Measurements from ENCODE around the gene LAMP1.

Gene LAMP1

DNA sequence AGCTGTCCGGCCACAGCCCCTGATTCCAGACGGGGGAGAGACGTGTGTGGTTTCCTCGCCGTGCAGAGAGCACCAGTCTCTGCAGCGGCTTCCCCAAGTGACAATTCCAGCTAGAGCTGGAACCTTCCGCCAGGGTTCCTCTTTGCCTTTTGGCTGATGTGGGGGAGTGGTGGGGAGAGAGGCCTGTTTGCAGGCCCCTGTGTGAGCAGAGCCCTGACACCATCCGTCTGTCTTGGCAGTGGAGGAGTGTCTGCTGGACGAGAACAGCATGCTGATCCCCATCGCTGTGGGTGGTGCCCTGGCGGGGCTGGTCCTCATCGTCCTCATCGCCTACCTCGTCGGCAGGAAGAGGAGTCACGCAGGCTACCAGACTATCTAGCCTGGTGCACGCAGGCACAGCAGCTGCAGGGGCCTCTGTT is 25.0 kb downstream of the LAMP1 start:
- no peak overlapping the region for H3K27ac ChIP-seq
- H3K36me3 ChIP-seq: peaks cover 88% of the 10 kb centered on the region
- no peaks in the 10 kb centered on the region for H3K27me3 ChIP-seq (ENCODE audit: insufficient read depth, low read depth, severe bottlenecking)
- DNase-seq: no peak
- H3K9me3 ChIP-seq (ENCODE audit: severe bottlenecking): no peaks in the 10 kb centered on the region
- TF ChIP-seq, protein P1, sequence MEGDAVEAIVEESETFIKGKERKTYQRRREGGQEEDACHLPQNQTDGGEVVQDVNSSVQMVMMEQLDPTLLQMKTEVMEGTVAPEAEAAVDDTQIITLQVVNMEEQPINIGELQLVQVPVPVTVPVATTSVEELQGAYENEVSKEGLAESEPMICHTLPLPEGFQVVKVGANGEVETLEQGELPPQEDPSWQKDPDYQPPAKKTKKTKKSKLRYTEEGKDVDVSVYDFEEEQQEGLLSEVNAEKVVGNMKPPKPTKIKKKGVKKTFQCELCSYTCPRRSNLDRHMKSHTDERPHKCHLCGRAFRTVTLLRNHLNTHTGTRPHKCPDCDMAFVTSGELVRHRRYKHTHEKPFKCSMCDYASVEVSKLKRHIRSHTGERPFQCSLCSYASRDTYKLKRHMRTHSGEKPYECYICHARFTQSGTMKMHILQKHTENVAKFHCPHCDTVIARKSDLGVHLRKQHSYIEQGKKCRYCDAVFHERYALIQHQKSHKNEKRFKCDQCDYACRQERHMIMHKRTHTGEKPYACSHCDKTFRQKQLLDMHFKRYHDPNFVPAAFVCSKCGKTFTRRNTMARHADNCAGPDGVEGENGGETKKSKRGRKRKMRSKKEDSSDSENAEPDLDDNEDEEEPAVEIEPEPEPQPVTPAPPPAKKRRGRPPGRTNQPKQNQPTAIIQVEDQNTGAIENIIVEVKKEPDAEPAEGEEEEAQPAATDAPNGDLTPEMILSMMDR (IDR thresholded peaks at IDR 0.05; ENCODE audit: low read depth, low read length): no peak
- H3K4me3 ChIP-seq (ENCODE audit: low read depth, low read length): no peak overlapping the region

DNA sequence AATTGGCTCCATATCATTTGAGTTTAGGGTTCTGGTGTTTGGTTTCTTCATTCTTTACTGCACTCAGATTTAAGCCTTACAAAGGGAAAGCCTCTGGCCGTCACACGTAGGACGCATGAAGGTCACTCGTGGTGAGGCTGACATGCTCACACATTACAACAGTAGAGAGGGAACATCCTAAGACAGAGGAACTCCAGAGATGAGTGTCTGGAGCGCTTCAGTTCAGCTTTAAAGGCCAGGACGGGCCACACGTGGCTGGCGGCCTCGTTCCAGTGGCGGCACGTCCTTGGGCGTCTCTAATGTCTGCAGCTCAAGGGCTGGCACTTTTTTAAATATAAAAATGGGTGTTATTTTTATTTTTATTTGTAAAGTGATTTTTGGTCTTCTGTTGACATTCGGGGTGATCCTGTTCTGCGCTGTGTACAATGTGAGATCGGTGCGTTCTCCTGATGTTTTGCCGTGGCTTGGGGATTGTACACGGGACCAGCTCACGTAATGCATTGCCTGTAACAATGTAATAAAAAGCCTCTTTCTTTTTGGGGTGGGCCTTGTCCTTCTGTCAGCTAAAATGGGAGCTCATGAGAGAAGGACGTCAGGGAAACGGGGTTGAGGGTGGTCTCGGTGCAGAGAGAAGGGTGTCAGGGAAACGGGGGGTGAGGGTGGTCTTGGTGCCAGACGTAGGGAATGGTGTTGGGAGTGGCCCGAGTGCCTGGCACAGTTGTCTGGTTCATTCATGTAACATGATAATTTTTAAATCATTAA is 26.0 kb downstream of the LAMP1 start:
- peaks cover 80% of the 10 kb centered on the region for H3K36me3 ChIP-seq
- H3K4me3 ChIP-seq (ENCODE audit: low read depth, low read length): no peak overlapping the region
- DNase-seq: no peak
- no peaks in the 10 kb centered on the region for H3K27me3 ChIP-seq (ENCODE audit: insufficient read depth, low read depth, severe bottlenecking)
- TF ChIP-seq, protein P1 (IDR thresholded peaks at IDR 0.05; ENCODE audit: low read depth, low read length): no peak
- H3K27ac ChIP-seq: no peak overlapping the region
- H3K9me3 ChIP-seq (ENCODE audit: severe bottlenecking): no peaks in the 10 kb centered on the region

DNA sequence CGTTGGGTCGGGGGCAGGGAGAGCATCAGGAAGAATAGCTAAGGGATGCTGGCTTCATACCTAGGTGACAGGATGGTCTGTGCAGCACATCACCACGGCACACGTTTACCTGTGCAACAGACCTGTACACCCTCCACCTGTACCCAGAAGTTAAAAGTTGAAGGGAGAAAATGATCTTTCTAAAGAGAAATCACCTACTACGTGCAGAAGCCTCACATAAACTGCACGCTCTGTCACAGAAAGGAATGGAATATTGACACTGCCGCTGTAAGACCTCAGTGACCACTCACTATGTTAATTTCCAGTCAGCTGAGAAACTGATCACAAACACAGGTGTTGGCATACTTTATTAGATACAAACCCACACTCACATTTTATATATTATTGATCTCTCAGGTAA is 26.8 kb downstream of the LAMP1 start:
- TF ChIP-seq, protein P1 (IDR thresholded peaks at IDR 0.05; ENCODE audit: low read depth, low read length): no peak
- peaks cover 75% of the 10 kb centered on the region for H3K36me3 ChIP-seq

DNA sequence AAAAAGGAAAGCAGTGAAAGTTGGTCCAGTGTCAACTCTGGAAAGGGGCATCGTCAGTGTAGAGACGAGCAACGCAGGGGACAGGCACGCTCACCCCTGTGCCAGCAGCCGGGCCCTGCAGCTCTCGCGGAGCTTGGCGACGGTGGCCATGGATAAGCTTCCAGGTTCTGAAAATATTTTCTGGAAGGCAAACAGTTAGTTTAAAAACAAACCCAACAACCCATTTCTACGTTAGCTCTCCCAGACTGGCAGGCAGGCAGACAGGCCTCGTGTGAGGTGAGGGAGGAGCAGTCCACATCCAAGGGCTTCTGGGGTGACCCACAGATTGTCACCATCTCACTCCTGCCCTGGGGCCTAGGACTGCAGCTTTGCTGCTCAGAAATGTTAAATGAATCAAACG is 27.4 kb downstream of the LAMP1 start:
- no peaks in the 10 kb centered on the region for H3K9me3 ChIP-seq (ENCODE audit: severe bottlenecking)
- H3K4me3 ChIP-seq (ENCODE audit: low read depth, low read length): no peak overlapping the region
- no peaks in the 10 kb centered on the region for H3K27me3 ChIP-seq (ENCODE audit: insufficient read depth, low read depth, severe bottlenecking)
- TF ChIP-seq, protein P1 (IDR thresholded peaks at IDR 0.05; ENCODE audit: low read depth, low read length): no peak
- no peak overlapping the region for H3K27ac ChIP-seq
- peaks cover 71% of the 10 kb centered on the region for H3K36me3 ChIP-seq
- no peak for DNase-seq

More for the DNA sequence above, 26.8 kb downstream of the LAMP1 start:
- H3K27me3 ChIP-seq (ENCODE audit: insufficient read depth, low read depth, severe bottlenecking): no peaks in the 10 kb centered on the region
- no peak overlapping the region for H3K27ac ChIP-seq
- no peak for DNase-seq
- H3K4me3 ChIP-seq (ENCODE audit: low read depth, low read length): no peak overlapping the region
- no peaks in the 10 kb centered on the region for H3K9me3 ChIP-seq (ENCODE audit: severe bottlenecking)

DNA sequence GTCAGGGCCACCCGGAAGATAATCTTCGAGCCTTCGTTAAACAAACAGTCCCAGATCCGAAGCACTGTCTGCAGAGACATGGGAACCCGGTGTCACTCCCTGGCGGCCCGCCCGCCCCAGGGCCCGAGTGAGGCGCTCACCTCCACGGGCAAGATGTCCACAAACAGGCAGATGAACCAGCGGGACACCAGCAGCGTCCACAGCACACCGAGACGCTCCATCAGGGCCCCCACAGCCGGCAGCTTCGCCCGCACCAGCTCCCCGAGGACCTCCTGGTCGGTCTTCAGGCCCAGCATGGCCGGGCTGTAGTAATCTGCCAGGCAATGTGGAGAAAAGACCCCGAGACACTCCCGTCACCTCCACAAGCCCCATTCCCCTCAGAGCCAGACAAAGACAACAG is 28.7 kb downstream of the LAMP1 start:
- Histone ChIP-seq H3K36me3 (peaks cover 57% of the 10 kb centered on the region), H3K9me3 (ENCODE audit: severe bottlenecking) (no peaks in the 10 kb centered on the region), H3K27ac (no peak overlapping the region), H3K4me3 (ENCODE audit: low read depth, low read length) (no peak overlapping the region), H3K27me3 (ENCODE audit: insufficient read depth, low read depth, severe bottlenecking) (no peaks in the 10 kb centered on the region)
- DNase-seq: no peak
- TF ChIP-seq, protein P1 (IDR thresholded peaks at IDR 0.05; ENCODE audit: low read depth, low read length): no peak

DNA sequence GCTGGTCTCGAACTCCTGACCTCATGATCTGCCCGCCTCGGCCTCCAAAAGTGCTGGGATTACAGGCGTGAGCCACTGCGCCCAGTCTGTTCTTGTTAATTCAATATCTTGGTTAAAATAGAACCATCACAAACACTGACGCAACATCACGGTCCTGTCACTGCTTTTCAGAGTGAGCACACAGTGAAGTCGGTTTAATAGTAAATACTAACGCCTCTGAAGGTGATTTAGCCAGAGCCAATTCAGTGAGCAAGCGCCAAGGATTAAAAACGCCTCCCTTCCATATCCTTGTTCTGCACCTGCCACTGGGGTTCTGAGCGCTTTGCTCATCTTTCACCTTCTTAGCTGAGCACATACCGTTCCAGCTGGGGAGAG is 30.3 kb downstream of the LAMP1 start:
- peak overlapping the region; percentile 7 for H3K4me3 ChIP-seq (ENCODE audit: low read depth, low read length)
- no peaks in the 10 kb centered on the region for H3K9me3 ChIP-seq (ENCODE audit: severe bottlenecking)
- peak; percentile 89 for DNase-seq
- H3K36me3 ChIP-seq: peaks cover 41% of the 10 kb centered on the region
- peak overlapping the region; percentile 83 for H3K27ac ChIP-seq
- TF ChIP-seq, protein P1 (IDR thresholded peaks at IDR 0.05; ENCODE audit: low read depth, low read length): no peak
- H3K27me3 ChIP-seq (ENCODE audit: insufficient read depth, low read depth, severe bottlenecking): no peaks in the 10 kb centered on the region

Measured in WERI-Rb-1 (cell line).